ENCODE measurements around the gene PDZD7.

PDZD7 gene

DNA sequence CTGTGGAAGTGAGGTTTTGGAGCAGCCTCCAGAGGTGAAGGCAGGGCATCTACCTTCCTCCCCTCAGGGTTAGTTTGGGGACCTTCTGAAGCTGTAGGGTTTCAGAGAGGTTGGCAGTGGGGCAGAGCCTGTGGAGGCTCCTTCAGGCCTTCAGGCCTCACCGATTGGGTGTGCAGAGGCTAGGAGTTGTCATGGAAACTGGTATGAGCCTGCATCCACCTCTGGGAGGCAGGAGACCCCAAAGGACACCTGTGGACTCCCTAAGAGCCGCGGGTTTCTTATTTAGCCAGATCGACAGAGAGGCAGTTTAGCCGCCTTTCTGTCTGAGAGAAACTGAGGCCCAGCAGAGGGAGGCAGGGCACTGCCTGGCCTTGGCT, 29.3 kb downstream of the PDZD7 start:
- DNase-seq (ENCODE audit: low read depth), result no peak

DNA sequence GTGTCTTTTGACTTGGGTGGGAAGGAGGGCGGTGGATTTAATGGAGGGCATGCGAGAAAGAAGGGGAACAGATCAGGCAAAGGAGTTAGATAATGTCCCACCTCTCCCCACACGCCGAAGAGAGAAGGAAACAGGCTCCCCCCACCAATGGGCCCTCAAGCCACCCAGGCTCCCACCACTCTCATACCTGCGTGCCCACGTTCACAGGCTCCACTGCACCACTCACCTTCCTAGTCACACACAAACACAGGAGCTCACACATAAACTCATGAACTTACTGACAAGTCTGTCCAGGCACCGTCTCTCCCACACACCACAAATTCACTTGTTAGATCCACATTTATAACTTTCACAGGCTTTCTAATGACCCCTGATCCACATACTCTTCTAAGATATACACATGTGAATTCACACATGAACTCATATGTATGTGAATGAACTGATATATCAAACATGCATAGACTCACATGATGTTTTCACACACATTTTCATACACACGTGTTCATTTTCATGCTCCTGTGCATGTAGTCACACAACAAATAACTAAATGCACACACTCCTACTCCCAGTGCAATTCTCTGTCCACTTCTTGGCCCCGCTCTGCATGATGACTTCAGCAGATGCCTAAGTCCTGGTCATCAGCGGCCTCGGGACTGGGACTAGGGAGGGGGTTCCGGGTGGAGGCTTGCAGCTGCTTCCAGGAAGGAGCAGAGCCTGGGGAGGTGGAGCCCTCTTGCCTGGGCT, 29.8 kb downstream of the PDZD7 start:
- no peak for DNase-seq (ENCODE audit: low read depth)

DNA sequence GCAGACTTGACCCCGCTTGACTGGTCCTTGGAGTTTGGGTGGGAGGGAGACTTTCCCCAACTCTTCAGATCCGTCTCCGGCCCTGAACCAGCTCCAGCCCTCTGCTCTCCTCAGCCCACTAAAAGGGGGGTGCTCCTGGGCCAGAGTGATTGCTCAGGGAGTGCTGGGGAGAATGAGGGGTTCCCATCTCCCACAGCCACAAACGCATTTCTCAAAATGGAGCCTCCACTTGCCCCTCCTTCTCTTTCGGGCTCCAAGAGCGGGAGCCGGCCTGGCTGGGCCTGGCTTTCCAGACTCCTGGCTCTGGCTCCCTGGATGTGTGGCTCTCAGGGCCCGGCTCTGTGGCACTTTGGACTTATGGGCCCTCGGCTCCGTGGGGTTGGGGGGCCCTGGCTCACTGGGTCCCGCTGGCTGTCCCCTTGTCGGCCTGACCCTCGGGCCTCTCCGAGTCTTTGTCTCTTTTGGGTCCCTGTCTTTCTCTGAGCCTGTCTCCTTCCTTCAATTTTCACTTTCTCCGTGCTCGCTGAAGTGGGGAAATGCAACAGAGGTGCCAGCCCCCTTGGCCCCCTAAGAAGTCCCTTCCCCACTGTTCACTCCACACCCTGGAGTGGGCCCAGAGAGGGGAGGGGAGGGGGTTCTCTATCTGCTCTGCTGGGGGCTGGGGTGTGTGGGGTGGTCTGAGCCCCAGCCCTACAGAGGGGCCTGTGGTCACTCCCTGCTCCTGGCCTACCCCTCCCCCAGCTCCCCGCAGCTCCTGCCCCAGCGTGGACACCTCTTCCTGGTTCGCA, 30.6 kb downstream of the PDZD7 start:
- DNase-seq (ENCODE audit: low read depth), result no peak

DNA sequence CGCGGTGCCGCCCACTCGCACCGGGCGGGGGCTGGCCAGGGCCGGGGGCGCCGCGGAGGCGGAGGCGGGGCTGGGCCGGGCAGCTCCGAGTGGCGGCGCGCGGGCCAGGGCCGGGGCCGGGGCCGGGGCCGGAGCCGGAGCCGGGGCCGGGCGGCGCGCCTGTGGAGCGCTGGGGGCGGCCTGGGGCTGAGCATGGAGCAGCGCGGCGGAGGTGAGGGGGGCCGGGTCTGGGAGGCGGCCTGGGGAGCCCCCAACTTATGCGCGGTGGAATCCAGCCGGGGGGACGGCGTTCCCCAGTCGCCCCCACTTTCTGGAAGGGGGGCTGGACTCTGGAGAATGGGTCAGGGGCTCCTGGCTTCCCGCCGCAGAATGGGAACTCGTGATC, 31.2 kb downstream of the PDZD7 start, which contains the start of gene LZTS2:
Gene LZTS2 (plus strand): TSS at position 67 of the 385 bp plus-strand sequence. CDS start 2,731 bp downstream, outside the sequence.
- no peak for DNase-seq (ENCODE audit: low read depth)

DNA sequence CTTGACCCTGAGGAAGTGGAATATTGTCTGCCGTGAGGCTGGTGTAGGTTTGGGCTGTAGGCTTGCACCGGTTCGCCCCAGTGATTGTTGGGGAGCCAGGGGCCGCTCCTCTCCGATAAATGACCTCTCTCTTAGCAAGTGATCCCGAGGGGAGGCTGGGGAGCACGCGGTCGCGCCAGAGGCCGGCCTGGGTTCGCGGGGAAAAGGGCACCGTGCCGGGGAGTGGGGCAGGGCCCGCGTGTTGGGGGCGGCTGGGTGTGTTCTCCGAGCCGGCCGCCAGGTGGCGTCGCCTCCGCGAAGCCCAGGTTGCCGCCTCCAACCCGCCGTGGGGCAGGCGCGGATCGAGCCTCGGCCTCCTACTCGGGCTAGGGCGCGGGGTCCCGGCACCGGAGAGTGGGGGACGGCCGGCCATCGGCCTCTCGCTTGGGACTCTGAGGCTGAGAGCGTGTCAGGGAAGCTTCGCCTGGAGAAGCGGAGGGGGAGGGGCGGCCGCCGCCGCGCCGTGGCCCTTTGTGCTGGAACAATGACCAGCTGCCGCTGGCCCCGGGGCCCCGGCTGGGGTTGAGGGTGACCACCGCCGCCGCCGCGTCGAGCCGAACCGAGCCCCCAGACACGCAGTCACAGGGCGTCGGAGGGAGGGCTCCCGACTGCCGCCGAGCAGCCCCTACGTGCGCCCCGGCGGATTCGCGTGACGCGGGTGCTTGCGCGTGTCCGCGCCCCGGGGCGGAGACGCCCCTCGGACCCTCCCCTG, 31.8 kb downstream of the PDZD7 start:
- DNase-seq (ENCODE audit: low read depth), result no peak

DNA sequence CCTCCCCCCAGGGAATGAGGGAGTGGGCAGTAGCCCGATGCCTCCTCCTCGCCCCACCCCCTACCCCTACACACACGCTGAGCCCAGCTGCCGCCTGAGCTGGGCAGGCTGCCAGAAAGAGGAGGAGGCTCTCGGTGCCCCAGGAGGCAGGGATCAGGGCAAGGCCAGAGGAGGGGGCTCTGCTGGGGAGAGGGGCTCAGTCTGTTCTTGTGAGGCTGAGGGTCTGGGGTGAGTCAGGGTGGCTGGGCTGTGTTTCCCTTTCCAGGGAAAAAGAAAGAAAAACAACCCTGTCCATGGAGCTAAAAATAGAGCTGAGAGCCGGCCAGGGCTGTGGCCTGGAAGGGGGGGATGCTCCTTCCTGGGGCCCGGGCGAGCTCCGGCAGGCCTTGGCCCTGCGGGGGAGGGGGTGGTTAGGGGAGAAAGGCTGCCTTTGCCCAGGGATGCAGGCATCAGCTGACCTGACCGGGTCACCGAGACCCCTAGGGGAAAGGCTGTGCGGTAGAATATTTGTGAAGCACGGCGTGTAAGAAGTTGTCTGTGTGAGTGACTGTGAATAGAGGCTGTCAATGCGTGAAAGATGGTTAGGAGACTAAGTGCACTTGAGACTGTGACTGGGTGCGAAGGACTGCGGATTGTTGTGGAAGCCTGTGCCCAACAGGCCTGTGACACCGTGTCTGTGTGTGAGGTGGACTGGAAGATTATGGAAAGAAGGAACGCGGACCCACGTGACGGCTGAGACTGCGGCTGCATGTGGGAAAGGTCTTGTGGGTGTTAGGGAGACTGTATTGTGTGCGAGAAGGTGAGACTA, 32.5 kb downstream of the PDZD7 start:
- DNase-seq (ENCODE audit: low read depth), result no peak

DNA sequence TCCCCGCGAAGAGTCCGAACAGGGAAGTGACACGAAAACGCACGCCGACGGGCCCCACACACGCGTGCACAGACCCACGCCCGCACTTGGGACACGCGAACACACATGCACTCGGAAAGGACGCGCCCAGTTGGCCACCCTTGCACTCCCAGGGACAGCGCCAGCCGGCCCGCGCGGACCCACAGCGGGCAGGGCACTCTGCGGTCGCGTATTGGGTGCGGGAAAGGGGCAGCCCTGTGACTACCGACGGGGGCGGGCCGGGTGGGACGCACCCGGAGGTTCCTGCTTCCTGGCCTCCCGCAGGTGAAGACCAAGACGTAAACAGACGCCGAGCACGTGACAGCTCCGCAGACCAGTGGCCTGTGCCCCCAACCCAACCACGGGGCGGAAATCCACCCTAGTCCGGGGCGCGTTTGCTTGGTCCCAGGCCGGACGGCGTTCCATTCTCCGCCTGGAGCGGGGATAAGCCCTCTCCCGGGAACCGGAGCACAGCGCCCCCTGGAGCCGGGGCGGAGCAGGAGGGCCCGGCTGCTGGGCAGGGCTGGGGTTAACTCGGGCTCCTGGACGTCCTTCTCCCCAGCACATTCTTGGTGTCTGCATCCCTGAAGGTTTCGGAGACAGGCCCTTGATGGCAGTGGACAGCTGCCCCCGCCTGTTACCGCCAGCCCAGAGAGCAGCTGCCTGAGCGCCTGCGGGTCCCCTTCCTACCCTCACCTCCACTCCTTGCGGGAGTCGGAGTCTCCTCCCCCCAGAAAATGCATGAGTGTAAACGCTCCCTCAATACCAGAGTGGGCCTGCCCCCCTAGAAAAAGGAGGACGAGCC, 33.4 kb downstream of the PDZD7 start:
- DNase-seq (ENCODE audit: low read depth), result no peak

DNA sequence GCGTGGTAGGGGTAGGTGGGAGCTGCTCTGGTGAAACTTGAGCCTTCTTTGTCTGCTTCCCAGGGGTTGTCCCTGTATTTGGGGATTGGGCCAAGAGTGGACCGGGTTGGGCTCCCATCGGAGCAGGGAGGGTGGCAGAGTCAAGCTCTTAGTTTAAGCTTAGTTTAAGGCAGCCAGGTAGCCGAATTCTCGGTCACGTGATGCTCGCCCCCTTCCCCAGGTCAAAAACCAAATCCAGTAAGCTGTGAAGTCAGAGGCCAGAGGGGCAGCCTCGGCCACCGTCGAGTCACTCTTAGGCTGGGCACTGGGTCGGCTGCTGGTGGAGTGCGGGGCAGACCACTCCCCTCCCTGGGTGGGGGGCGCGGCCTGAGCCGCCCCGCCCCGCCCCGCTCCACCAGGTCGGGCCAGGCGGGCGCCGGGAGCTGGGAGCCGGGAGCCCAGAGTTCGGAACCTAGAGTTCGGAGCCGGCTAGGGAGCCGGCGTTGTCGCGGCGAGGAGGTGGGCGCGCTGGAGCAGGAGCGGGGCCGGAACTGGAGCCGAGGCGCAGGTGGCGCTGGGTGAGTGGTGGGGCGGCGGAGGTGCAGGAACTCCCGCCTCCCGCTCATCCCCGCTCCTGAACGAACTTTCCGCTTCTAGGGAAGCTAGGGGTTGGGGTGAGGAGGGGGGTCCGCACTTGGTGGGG, 34.1 kb downstream of the PDZD7 start:
- DNase-seq (ENCODE audit: low read depth), result no peak

DNA sequence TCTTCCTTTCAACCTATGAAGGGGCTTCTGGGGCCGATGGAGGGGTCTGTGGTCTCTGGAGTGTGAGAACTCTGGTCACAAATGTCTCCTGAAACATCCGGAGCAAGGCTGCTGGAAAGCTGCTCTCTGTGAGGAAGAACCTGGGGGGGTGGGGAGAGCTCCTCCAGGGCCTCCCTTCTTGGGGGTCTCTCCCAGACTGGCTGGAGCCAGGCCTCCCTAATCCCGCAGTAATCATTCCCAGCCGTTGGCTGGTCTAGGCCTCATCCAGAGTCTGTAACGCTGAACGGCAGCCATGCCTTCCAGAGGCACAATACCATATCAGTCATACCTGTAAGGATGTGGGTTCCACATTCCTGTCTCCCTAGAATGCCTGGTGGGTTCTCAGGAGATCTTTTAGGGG, 35.7 kb downstream of the PDZD7 start:
- no peak for DNase-seq (ENCODE audit: low read depth)

DNA sequence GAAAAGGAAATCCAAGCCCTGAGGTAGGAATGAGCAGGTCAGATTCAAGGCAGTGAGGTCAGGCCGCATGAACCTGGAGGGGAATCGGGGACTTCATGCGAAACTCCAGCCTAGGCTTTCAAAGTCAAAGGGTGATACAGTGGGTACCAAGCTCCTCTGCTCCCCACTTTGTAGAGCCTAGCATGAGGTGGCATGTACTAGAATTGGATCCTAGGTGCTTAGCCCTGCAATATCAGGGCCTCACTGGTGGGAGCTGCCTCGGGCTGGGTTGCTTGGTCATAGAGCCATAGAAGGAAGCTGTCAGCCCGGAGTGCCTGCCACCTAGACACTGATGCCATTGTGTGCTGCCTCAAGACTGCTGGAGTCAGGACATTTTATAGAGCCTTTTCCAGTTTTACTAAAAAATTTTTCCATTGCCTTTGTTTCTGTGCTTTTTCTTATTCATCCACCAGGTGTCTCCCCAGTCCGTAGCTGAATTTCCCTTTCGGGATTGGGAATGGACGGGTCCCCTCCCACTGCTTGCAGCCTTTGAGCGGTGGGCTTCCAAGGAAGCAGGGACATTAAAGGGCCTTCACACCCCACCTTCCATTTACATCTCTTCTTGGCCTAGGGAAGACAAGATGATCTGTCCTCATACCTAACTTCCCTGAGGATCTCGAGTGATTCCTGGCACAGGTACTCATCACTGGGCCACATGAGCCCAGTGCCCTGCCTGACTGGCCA, 36.8 kb downstream of the PDZD7 start:
- no peak for DNase-seq (ENCODE audit: low read depth)

DNA sequence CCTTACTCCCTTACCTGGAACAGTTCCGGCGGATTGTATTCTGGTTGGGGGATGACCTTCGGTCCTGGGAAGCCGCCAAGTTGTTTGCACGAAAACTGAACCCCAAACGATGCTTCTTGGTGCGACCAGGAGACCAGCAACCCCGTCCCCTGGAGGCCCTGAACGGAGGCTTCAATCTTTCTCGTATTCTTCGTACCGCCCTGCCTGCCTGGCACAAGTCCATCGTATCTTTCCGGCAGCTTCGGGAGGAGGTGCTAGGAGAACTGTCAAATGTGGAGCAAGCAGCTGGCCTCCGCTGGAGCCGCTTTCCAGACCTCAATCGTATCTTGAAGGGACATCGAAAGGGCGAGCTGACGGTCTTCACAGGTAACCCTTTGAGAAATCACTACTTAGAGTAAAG, 41.8 kb downstream of the PDZD7 start:
- DNase-seq (ENCODE audit: low read depth), result no peak

DNA sequence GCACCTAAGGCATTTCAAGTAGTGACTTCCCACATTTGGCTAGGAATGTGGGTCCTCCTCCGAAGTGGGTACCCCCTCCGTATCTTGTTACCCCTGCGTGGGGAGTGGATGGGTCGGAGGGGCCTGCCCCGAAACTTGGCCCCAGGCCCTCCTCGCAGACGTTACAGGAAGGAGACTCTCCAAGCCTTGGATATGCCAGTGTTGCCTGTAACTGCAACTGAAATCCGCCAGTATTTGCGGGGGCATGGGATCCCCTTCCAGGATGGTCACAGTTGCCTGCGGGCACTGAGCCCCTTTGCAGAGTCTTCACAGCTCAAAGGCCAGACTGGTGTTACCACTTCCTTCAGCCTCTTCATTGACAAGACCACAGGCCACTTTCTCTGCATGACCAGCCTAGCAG, 42.8 kb downstream of the PDZD7 start:
- no peak for DNase-seq (ENCODE audit: low read depth)

DNA sequence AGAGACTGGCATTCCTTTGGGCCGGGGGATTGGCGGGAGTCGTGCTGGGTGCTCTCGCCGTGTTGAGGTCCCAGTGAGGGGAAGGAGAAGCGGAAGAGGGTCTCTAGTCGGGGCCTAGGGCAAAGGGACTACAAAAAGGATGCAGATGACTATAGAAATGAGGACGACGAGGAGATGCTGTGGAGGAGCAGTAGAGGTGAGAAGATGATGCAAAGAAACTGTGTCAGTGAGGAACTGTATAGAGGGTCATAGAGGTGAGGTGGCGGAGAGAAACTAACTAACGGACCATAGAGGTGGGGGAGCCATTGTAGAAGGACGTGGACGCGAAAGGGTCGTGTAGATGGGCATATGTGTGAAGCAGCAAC, 43.3 kb downstream of the PDZD7 start:
- DNase-seq (ENCODE audit: low read depth), result no peak

DNA sequence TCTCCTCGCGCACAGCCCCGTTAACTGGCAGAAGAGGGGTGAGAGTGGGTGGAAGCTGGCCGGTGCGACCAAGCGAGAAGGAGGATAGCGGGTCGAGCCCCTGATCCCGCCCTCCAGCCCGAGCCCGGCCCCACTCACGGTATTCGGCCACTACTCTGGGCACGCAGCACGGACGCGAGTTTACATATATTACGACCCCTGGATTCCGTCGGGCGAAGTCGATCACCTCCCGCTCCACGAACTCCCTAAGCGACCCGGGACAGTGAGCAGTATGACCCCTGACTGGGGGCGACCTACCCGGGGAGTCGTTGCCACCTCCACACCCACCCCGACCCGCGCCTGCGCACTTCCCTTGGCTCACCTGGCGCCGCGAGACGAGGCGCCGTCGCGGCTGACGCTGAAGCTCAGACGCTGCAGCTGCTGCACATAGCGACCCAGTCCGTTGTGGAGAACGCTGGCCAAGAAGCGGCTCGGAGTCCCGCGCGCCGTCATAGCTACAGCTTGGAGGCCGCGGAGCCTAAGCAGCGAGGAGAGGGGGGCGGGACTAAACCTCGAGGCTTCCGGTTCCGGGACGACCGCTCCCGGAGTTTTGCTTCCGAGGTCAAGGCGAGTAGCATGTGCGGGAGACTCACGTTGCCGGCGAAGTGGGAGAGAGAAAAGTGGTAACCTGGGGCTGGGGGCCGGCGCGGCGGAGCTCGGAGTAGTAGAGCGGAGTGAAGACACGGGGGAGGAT, 43.8 kb downstream of the PDZD7 start, which contains the start of the genes MRPL43 and TWNK:
Gene MRPL43 (minus strand): TSS at position 546 of the 733 bp plus-strand sequence. CDS start 54 bp downstream, at position 492.
Gene TWNK (plus strand): TSS at position 592 of the 733 bp plus-strand sequence. CDS start 668 bp downstream, outside the sequence.
- DNase-seq (ENCODE audit: low read depth), result no peak

DNA sequence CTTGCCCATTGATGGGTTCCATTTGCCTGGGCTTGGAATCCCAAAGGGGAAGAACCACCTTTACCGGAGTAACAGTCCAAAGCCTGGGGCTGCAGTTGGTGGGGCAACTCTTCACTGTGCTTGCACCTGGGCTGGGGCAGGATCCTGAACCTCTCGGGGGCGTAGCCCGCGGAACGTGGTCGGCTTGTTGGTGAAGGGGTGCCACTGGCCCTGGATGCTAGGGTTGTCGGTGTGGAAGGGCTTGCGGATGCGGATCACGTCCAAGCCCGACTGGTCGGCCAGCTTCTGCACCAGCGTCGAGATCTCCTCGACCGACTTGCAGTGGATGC, 44.3 kb downstream of the PDZD7 start:
- no peak for DNase-seq (ENCODE audit: low read depth)

DNA sequence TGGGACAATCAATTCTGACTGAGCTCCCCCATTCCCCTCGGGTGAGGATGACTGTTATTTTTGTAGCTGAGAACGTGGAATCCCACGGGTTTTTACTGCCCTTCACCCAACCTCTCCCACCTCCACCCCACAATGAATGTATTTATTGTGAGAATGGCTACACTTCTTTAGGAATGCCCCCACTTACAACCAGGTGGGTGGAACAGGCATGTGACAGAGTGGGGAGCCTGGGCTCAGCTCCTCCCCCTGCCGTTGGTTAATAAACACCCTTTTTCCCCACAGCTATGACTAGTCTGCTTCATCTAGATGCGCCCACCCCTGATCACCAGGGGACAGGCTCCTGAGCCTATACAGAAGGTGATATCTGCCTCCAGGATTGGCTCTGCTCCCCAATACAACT, 45.6 kb downstream of the PDZD7 start:
- no peak for DNase-seq (ENCODE audit: low read depth)

DNA sequence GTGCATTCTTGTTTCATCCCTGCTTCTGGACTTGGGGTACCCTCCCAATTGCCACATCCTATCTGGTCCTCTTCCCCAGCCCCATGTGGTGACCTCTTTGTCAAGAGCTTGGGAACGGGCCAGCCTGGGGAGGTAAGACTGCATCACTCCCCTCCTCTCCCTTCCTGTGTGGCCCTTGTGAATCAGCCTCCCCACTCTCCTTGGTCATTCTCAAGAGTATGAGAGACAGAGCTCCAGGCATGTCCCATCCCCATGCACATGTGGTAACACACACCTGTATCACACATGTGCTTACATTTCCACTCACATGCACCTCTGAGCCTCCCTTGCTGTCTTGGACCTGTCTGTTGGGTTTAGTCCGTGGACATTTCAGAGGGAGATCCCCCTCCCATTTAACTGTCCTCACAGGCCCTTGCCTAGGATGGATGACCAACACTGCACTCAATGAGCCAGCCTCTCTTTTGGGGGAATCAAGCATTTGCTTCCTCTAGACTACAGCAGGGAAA, 46.2 kb downstream of the PDZD7 start:
- DNase-seq (ENCODE audit: low read depth), result no peak

DNA sequence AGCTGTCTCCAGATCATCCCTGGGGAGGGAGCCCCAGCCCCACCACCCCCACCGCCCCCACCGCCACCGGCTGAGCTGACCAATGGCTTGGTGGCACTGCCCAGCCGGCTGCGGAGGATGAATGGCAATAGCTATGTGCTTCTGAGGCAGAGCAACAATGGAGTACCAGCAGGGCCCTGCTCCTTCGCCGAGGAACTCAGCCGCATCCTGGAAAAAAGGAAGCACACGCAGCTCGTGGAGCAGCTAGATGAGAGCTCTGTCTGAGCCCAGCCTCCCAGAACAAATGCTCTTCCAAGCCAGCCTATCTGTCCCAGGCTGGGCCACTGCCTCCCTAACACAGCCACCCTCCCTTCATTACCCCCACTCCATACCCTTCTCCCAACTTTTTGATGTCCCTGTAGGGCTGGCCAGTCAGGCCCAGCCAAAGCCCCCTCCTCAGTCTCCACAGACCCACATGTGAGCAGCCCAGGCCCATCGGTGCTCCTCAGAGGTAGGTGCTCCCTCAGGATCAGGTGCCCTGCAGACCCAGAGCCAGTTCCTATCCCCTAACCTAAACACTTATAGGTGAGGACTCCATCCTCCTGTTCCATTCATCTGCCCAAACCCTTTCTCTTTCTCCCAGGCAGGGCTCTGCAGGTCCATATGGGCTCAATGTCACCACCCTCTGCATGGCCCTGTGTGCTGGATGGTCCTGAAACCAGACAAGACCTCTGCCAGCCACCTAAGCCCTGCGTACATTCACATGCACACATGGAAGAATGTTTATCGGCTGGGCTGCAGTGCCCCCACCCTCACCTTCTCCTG, 46.9 kb downstream of the PDZD7 start:
- no peak for DNase-seq (ENCODE audit: low read depth)
